SIG-M5 (cell line): ENCODE measurements around the gene GALNT5.
"Not testable (repeated sequence)": the region's sequence is repeated elsewhere in the genome, so short reads cannot be mapped to it uniquely, and the experiment has no call there.

Experiments used
- DNase-seq: peaks from one replicate; lab custom pipeline; 2025; lab: John Stamatoyannopoulos, UW

GALNT5 gene

GRCh38 chr2:157257312-157258252, at the start of gene GALNT5:
Gene GALNT5 (plus strand): TSS chr2:157257705. CDS start chr2:157258083, 378 bp downstream.
- DNase-seq = no peak

GRCh38 chr2:157216286-157216965, 41.1 kb upstream of the GALNT5 start:
- no peak for DNase-seq

GRCh38 chr2:157217409-157217808, 40.1 kb upstream of the GALNT5 start:
- no peak for DNase-seq

GRCh38 chr2:157218911-157219310, 38.6 kb upstream of the GALNT5 start:
- no peak for DNase-seq

GRCh38 chr2:157220502-157220901, 37.0 kb upstream of the GALNT5 start:
- no peak for DNase-seq

- no peak for DNase-seq
Observed at GRCh38 chr2:157221394-157221988, 36.0 kb upstream of the GALNT5 start.

GRCh38 chr2:157223624-157224205, 33.8 kb upstream of the GALNT5 start:
- no peak for DNase-seq

- not testable (repeated sequence) for DNase-seq
Observed at GRCh38 chr2:157224448-157224847, 33.1 kb upstream of the GALNT5 start.

- DNase-seq = no peak
Observed at GRCh38 chr2:157227592-157227991, 29.9 kb upstream of the GALNT5 start.

- no peak for DNase-seq
Observed at GRCh38 chr2:157228946-157229345, 28.6 kb upstream of the GALNT5 start.

- no peak for DNase-seq
Observed at GRCh38 chr2:157229572-157229971, 27.9 kb upstream of the GALNT5 start.

- no peak for DNase-seq
Observed at GRCh38 chr2:157231476-157231875, 26.0 kb upstream of the GALNT5 start.

GRCh38 chr2:157233506-157233905, 24.0 kb upstream of the GALNT5 start:
- no peak for DNase-seq

- no peak for DNase-seq
Observed at GRCh38 chr2:157236404-157236803, 21.1 kb upstream of the GALNT5 start.

GRCh38 chr2:157238296-157238695, 19.2 kb upstream of the GALNT5 start:
- DNase-seq = no peak

GRCh38 chr2:157244691-157245090, 12.8 kb upstream of the GALNT5 start:
- no peak for DNase-seq

GRCh38 chr2:157245144-157245840, 12.2 kb upstream of the GALNT5 start:
- DNase-seq = no peak

GRCh38 chr2:157245846-157246764, 11.4 kb upstream of the GALNT5 start:
- no peak for DNase-seq

- DNase-seq = no peak
Observed at GRCh38 chr2:157246765-157247407, 10.6 kb upstream of the GALNT5 start.

GRCh38 chr2:157250836-157251235, 6.7 kb upstream of the GALNT5 start:
- DNase-seq = no peak
